ENCODE data around the gene LRRC52.

The LRRC52 gene

GRCh38 chr1:165539908-165540307 is 3.9 kb upstream of the LRRC52 start:
- Histone ChIP-seq H3K27me3 (ENCODE audit: insufficient read depth, low read length, poor library complexity, severe bottlenecking) (no peaks in the 10 kb centered on the region), H3K4me1 (ENCODE audit: insufficient read depth, low read length, poor library complexity, severe bottlenecking) (no peaks in the 10 kb centered on the region), H2AFZ (ENCODE audit: low read length) (no peak overlapping the region), H3K36me3 (ENCODE audit: insufficient read depth, low read length) (no peaks in the 10 kb centered on the region), H3K4me2 (ENCODE audit: low read depth, low read length, poor library complexity, severe bottlenecking) (no peak overlapping the region), H3K9me3 (ENCODE audit: insufficient read depth, low read depth, low read length) (no peaks in the 10 kb centered on the region), H3K9ac (ENCODE audit: low read depth, low read length, poor library complexity, severe bottlenecking) (no peak overlapping the region), H3K4me3 (ENCODE audit: low read length, poor library complexity, severe bottlenecking) (no peak overlapping the region), H3F3A (ENCODE audit: low read depth) (no peaks in the 10 kb centered on the region), H3K79me2 (ENCODE audit: insufficient read depth, low read length) (no peaks in the 10 kb centered on the region), H4K20me1 (ENCODE audit: insufficient read depth, low read length, poor library complexity, severe bottlenecking) (no peaks in the 10 kb centered on the region), H3K9me2 (replicated peaks; ENCODE audit: low read depth, low read length) (no peaks in the 10 kb centered on the region)
- TF ChIP-seq, protein P1, sequence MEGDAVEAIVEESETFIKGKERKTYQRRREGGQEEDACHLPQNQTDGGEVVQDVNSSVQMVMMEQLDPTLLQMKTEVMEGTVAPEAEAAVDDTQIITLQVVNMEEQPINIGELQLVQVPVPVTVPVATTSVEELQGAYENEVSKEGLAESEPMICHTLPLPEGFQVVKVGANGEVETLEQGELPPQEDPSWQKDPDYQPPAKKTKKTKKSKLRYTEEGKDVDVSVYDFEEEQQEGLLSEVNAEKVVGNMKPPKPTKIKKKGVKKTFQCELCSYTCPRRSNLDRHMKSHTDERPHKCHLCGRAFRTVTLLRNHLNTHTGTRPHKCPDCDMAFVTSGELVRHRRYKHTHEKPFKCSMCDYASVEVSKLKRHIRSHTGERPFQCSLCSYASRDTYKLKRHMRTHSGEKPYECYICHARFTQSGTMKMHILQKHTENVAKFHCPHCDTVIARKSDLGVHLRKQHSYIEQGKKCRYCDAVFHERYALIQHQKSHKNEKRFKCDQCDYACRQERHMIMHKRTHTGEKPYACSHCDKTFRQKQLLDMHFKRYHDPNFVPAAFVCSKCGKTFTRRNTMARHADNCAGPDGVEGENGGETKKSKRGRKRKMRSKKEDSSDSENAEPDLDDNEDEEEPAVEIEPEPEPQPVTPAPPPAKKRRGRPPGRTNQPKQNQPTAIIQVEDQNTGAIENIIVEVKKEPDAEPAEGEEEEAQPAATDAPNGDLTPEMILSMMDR (conservative IDR thresholded peaks at IDR 0.05; ENCODE audit: low read length): no peak
- no peak for TF ChIP-seq EZH2phosphoT487 (IDR thresholded peaks at IDR 0.05; ENCODE audit: borderline replicate concordance)

DNA sequence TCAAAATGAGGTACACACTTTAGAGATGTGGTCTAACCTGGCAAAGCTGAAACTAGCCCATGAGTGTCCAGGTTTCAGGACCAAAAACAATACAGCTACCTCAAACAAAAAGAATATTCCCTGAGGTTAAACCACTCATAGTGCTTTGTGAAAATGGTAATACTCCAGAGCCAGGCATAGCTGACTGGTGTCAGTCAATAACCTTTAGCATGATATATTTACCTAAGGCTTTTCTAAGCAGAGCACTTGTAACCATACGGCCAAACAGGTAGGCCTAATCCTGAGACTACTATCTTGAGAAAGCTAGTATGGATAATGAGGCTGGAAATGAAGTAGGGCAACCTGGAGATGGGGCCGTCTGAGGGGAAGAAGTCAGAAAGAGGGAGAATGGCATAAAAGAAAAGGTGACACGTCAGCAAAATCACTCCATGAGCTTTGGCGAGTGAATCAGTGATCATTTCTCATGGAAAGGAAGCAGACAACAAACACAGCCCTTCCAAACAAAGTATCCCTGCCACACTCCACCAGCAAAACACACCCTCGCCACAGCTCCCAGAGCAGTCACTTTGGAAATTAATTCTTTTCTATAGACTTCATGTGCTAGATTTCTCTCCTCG is 1.7 kb upstream of the LRRC52 start:
- TF ChIP-seq EZH2phosphoT487 (IDR thresholded peaks at IDR 0.05; ENCODE audit: borderline replicate concordance): no peak
- TF ChIP-seq, protein P1 (conservative IDR thresholded peaks at IDR 0.05; ENCODE audit: low read length): no peak
- Histone ChIP-seq H3F3A (ENCODE audit: low read depth) (no peaks in the 10 kb centered on the region), H3K27me3 (ENCODE audit: insufficient read depth, low read length, poor library complexity, severe bottlenecking) (no peaks in the 10 kb centered on the region), H4K20me1 (ENCODE audit: insufficient read depth, low read length, poor library complexity, severe bottlenecking) (no peaks in the 10 kb centered on the region), H3K9me3 (ENCODE audit: insufficient read depth, low read depth, low read length) (no peaks in the 10 kb centered on the region), H3K4me3 (ENCODE audit: low read length, poor library complexity, severe bottlenecking) (no peak overlapping the region), H3K9me2 (replicated peaks; ENCODE audit: low read depth, low read length) (no peaks in the 10 kb centered on the region), H3K4me2 (ENCODE audit: low read depth, low read length, poor library complexity, severe bottlenecking) (no peak overlapping the region), H3K4me1 (ENCODE audit: insufficient read depth, low read length, poor library complexity, severe bottlenecking) (no peaks in the 10 kb centered on the region), H2AFZ (ENCODE audit: low read length) (no peak overlapping the region), H3K9ac (ENCODE audit: low read depth, low read length, poor library complexity, severe bottlenecking) (no peak overlapping the region), H3K79me2 (ENCODE audit: insufficient read depth, low read length) (no peaks in the 10 kb centered on the region), H3K36me3 (ENCODE audit: insufficient read depth, low read length) (no peaks in the 10 kb centered on the region)

DNA sequence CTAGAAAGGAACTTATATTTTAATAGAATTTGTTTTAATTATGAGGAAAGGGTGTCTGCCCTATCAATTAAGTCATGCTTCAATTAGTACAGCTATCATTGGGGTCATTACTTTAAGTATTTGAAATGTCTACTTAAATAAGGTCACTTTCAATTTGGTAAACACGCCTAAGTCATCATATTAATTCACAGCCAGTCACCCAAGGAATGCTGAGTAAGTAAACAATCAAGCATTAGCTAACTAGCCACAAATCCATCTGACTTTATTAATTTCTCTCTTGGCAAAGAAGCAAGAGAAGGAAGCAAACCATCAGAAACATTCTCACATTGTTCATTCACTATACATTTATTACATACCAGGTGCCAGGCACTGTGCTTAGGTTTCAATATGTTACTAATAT is 1.2 kb upstream of the LRRC52 start:
- no peak overlapping the region for H3K4me2 ChIP-seq (ENCODE audit: low read depth, low read length, poor library complexity, severe bottlenecking)
- H3K4me1 ChIP-seq (ENCODE audit: insufficient read depth, low read length, poor library complexity, severe bottlenecking): no peaks in the 10 kb centered on the region
- no peaks in the 10 kb centered on the region for H3K27me3 ChIP-seq (ENCODE audit: insufficient read depth, low read length, poor library complexity, severe bottlenecking)
- H3K4me3 ChIP-seq (ENCODE audit: low read length, poor library complexity, severe bottlenecking): no peak overlapping the region
- no peaks in the 10 kb centered on the region for H3F3A ChIP-seq (ENCODE audit: low read depth)
- H3K9me3 ChIP-seq (ENCODE audit: insufficient read depth, low read depth, low read length): no peaks in the 10 kb centered on the region
- H4K20me1 ChIP-seq (ENCODE audit: insufficient read depth, low read length, poor library complexity, severe bottlenecking): no peaks in the 10 kb centered on the region
- no peaks in the 10 kb centered on the region for H3K36me3 ChIP-seq (ENCODE audit: insufficient read depth, low read length)
- TF ChIP-seq, protein P1 (conservative IDR thresholded peaks at IDR 0.05; ENCODE audit: low read length): no peak
- no peak for TF ChIP-seq EZH2phosphoT487 (IDR thresholded peaks at IDR 0.05; ENCODE audit: borderline replicate concordance)
- H3K9ac ChIP-seq (ENCODE audit: low read depth, low read length, poor library complexity, severe bottlenecking): no peak overlapping the region
- no peaks in the 10 kb centered on the region for H3K9me2 ChIP-seq (replicated peaks; ENCODE audit: low read depth, low read length)
- H3K79me2 ChIP-seq (ENCODE audit: insufficient read depth, low read length): no peaks in the 10 kb centered on the region
- no peak overlapping the region for H2AFZ ChIP-seq (ENCODE audit: low read length)
